Measurements from ENCODE around the gene FOXP1. TPM values are rescaled to one million over a fixed set of nuclear protein-coding genes. Genes with fewer than 3 reads are reported as not detected.

Gene FOXP1
- total RNA-seq, 4 donors from 2014 or later = 49.8 to 157 (median 71.9) TPM

GRCh38 chr3:71225002-71225684, 358.4 kb downstream of the FOXP1 start:
- Histone ChIP-seq H3K9me3 (no peaks in the 10 kb centered on the region), H3K27me3 (no peaks in the 10 kb centered on the region), H3K4me3 (no peak overlapping the region), H3K4me1 (peaks cover 13% of the 10 kb centered on the region), H3K36me3 (no peaks in the 10 kb centered on the region), H3K27ac (no peak overlapping the region)
- 69% methylated on average over 7 of the region's 7 CpGs for WGBS
- DNase-seq (ENCODE audit: low spot score in 2 of 2) = no peak
- TF ChIP-seq POLR2AphosphoS5 (IDR thresholded peaks at IDR 0.05) (no peak), EP300 (IDR thresholded peaks at IDR 0.05) (no peak), POLR2A (IDR thresholded peaks at IDR 0.05) (no peak), CTCF (IDR thresholded peaks at IDR 0.05) (no peak)

DNA sequence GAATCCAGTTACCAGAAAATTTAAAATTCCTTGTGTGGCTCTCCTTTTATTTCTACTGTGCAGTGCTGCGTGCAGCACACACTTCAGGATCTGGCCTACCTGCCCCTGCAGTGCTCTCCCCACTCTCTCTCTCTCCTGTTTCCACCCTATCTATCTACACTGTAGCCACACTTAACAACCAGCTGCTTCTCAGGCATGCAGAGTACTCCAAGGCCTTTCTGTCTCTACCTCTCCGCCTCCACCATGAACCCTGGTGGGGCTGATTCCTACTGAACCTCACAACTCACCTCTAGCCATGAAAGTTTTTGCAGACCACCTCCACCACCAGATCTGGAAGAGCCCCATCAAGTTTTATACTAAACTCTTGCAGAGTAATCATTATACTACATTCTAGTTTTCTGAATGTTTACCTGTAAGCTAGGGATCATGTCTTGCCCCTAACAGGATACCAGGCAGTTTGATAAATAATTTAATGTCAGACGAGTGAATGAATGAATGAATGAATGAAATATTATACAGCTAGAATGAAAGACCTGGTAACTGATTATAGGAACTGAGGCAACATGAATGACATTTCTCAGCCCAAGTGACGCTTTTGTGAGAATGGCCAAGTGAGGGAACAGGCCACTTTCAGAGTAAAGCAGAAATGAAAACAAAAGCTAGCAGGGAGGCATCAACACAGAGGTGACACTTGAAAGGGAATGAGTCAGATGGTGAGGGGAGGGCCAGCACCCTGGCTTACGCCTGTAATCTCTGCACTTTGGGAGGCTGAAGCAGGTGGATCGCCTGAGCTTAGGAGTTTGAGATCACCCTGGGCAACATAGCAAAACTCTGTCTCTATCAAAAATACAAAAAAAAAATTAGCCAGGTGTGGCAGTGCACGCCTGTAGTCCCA, 363.5 kb downstream of the FOXP1 start:
- Histone ChIP-seq H3K27me3 (no peaks in the 10 kb centered on the region), H3K36me3 (no peaks in the 10 kb centered on the region), H3K9me3 (no peaks in the 10 kb centered on the region), H3K4me1 (no peaks in the 10 kb centered on the region), H3K4me3 (no peak overlapping the region), H3K27ac (no peak overlapping the region)
- WGBS = 91% methylated on average over 7 of the region's 7 CpGs
- DNase-seq (ENCODE audit: low spot score in 2 of 2) = no peak
- no peak for TF ChIP-seq CTCF (IDR thresholded peaks at IDR 0.05)
- TF ChIP-seq EP300 (IDR thresholded peaks at IDR 0.05) = no peak
- TF ChIP-seq POLR2AphosphoS5 (IDR thresholded peaks at IDR 0.05) = no peak
- TF ChIP-seq POLR2A (IDR thresholded peaks at IDR 0.05) = no peak

DNA sequence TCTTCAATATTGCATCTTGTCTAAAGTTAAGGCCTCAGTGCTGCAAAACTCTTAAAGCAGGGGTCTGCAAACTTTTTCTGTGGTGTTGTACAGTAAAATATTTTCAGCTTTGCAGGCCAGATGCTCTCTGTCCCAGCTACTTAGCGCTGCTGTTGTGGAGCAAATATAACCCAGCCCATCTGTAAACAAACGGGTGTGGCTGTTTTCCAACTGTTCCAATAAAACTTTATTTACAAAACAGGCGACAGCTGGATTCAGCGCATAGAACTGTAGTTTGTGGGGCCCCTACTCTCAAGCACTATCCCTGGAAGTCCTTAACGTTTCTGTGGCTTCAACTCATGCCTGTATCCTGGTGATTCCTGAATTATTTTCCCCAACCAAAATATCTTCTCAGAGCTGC, 365.0 kb downstream of the FOXP1 start:
- DNase-seq (ENCODE audit: low spot score in 2 of 2) = no peak
- H3K9me3 ChIP-seq = no peaks in the 10 kb centered on the region
- no peaks in the 10 kb centered on the region for H3K36me3 ChIP-seq
- no peak overlapping the region for H3K4me3 ChIP-seq
- H3K27ac ChIP-seq = no peak overlapping the region
- H3K27me3 ChIP-seq = no peaks in the 10 kb centered on the region
- H3K4me1 ChIP-seq = no peaks in the 10 kb centered on the region
- no peak for TF ChIP-seq CTCF (IDR thresholded peaks at IDR 0.05)
- no peak for TF ChIP-seq POLR2A (IDR thresholded peaks at IDR 0.05)
- no peak for TF ChIP-seq POLR2AphosphoS5 (IDR thresholded peaks at IDR 0.05)
- no peak for TF ChIP-seq EP300 (IDR thresholded peaks at IDR 0.05)
- WGBS = 86% methylated on average over 5 of the region's 5 CpGs

DNA sequence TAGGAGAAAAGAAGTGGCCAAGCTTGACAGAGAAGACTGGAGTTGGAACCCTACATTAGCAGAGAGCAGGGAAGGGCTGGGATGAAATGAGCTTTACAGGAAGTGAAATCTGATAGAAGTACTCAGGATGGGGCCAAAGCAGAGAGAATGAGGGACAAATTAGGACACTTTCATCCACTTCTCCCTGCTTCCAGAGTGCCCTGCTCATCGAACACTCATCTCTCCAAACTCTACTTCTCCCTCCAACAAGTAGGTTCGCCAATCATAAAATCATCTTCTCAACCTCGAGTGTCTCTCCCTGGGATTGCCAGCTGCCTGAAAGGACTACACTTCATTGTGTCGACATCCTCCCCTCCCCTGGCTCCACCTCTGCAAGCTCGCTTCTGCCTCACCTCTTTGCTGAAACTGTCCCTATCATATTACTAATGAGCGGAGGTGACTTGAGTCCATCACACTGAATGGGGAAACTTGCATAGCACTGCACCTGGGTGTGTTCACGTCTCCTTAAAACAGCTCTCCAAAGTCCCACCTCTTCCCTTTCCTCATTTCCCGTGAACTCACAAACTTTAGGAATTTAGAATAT, 365.8 kb downstream of the FOXP1 start:
- H3K36me3 ChIP-seq = no peaks in the 10 kb centered on the region
- WGBS = 92% methylated on average over 8 of the region's 8 CpGs
- H3K4me3 ChIP-seq = no peak overlapping the region
- H3K4me1 ChIP-seq = no peaks in the 10 kb centered on the region
- TF ChIP-seq POLR2A (IDR thresholded peaks at IDR 0.05) = no peak
- no peak for TF ChIP-seq POLR2AphosphoS5 (IDR thresholded peaks at IDR 0.05)
- no peak for TF ChIP-seq EP300 (IDR thresholded peaks at IDR 0.05)
- no peak for TF ChIP-seq CTCF (IDR thresholded peaks at IDR 0.05)
- no peaks in the 10 kb centered on the region for H3K9me3 ChIP-seq
- no peak overlapping the region for H3K27ac ChIP-seq
- no peaks in the 10 kb centered on the region for H3K27me3 ChIP-seq
- DNase-seq (ENCODE audit: low spot score in 2 of 2) = no peak

DNA sequence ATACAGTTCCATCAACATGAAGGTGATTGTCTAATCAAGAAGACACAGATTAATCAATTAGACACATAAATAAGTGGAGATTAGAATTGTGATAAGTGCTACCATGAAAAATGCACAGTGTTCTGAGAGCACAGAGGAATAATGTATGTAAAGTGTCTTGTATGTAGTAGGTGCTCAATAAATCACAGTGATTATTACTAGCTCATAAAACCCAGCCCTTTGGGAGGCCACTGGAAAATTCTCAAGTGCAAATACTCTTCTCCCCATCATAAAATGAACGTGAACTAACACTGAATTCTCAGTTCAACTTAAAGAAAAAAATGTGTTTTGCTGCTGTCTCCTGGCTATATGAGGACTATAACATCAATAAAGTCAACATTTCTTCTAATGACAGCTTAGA, 368.2 kb downstream of the FOXP1 start:
- H3K4me1 ChIP-seq = peaks cover 8% of the 10 kb centered on the region
- no peak overlapping the region for H3K4me3 ChIP-seq
- no peaks in the 10 kb centered on the region for H3K9me3 ChIP-seq
- 89% methylated on average over 1 of the region's 1 CpG for WGBS
- H3K27me3 ChIP-seq = no peaks in the 10 kb centered on the region
- TF ChIP-seq POLR2AphosphoS5 (IDR thresholded peaks at IDR 0.05) = no peak
- no peak for TF ChIP-seq CTCF (IDR thresholded peaks at IDR 0.05)
- no peak for TF ChIP-seq POLR2A (IDR thresholded peaks at IDR 0.05)
- H3K27ac ChIP-seq = no peak overlapping the region
- no peak for DNase-seq (ENCODE audit: low spot score in 2 of 2)
- H3K36me3 ChIP-seq = no peaks in the 10 kb centered on the region
